Suprapubic skin (tissue), 3 donors: Measurements from ENCODE around the gene MRPS7.

Experiments
- CTCF ChIP-seq, 2 donors: fragments of 200-600 bp in 1 of 2; fragments of 450-650 bp in 1 of 2; sonication (generic) in 1 of 2; IDR thresholded peaks; one replicate each; pipeline ENCODE4 v1.5.1; 2016 to 2019; ENCODE audit warnings: antibody characterized with exemption in 2 of 2, mild to moderate bottlenecking in 1 of 2, moderate library complexity in 1 of 2
- EP300 ChIP-seq: sonication (generic); formaldehyde crosslinking; IDR thresholded peaks from one replicate; pipeline ENCODE4 v1.6.1; 2017; ENCODE audit warnings: antibody characterized with exemption
- POLR2A ChIP-seq, 2 donors: fragments of 450-650 bp; IDR thresholded peaks; one replicate each; pipeline ENCODE4 v1.6.1; 2017; ENCODE audit warnings: antibody characterized with exemption in 2 of 2, mild to moderate bottlenecking in 2 of 2, moderate library complexity in 2 of 2

GRCh38 chr17:75313941-75314551 lies 52.4 kb downstream of the MRPS7 start:
- no peak for TF ChIP-seq POLR2A (IDR thresholded peaks at IDR 0.05)
- no peak for TF ChIP-seq CTCF (IDR thresholded peaks at IDR 0.05)
- no peak for TF ChIP-seq EP300
